Measurements from ENCODE around the gene SYNPO2L. TPM values are rescaled to one million over a fixed set of nuclear protein-coding genes. Genes with fewer than 3 reads are reported as not detected.

SYNPO2L gene
- total RNA-seq = 0.07 and 0.09 TPM in 2 replicates

GRCh38 chr10:73655990-73656298, at the start of gene SYNPO2L:
SYNPO2L (minus strand) TSS chr10:73656029; CDS start chr10:73655922, 107 bp downstream.

GRCh38 chr10:73697675-73698159, 41.9 kb upstream of the SYNPO2L start, which contains the start of gene AGAP5:
AGAP5 (minus strand) TSS chr10:73698109; CDS start chr10:73697755, 354 bp downstream.

GRCh38 chr10:73641328-73642060, 14.3 kb downstream of the SYNPO2L start, which contains the start of gene MYOZ1:
MYOZ1 (minus strand) TSS chr10:73641474; CDS start chr10:73640017, 1,457 bp downstream.

Other genes starting within 250 kb of the SYNPO2L start
- 72.2 and 95.4 TPM in 2 replicates for gene ANXA7, start 242.0 kb downstream of the SYNPO2L start, total RNA-seq
- gene MSS51, start 222.5 kb downstream of the SYNPO2L start, total RNA-seq = 0.28 and 0.92 TPM in 2 replicates
- 17.2 and 20.8 TPM in 2 replicates for gene PPP3CB, start 160.0 kb downstream of the SYNPO2L start, total RNA-seq
- 7.0 and 17.1 TPM in 2 replicates for gene USP54, start 64.7 kb downstream of the SYNPO2L start, total RNA-seq
- not detected in 2 replicates for gene MYOZ1, start 14.6 kb downstream of the SYNPO2L start, total RNA-seq
- gene AGAP5, start 42.1 kb upstream of the SYNPO2L start, total RNA-seq = 0.60 and 1.5 TPM in 2 replicates
- gene SEC24C, start 88.3 kb upstream of the SYNPO2L start, total RNA-seq = 48.7 and 69.4 TPM in 2 replicates
- 55.2 and 64.0 TPM in 2 replicates for gene CHCHD1, start 126.0 kb upstream of the SYNPO2L start, total RNA-seq
- 41.3 and 41.6 TPM in 2 replicates for gene ZSWIM8, start 129.6 kb upstream of the SYNPO2L start, total RNA-seq
- 17.6 and 28.2 TPM in 2 replicates for gene NDST2, start 155.6 kb upstream of the SYNPO2L start, total RNA-seq
- 16.4 and 25.2 TPM in 2 replicates for gene CAMK2G, start 218.5 kb upstream of the SYNPO2L start, total RNA-seq